Astrocyte of the cerebellum (primary cell): ENCODE results near the gene FCN3.

Experiments
- DNase-seq: peaks from one replicate; pipeline ENCODE4 v3.0.0-alpha.2; 2011; ENCODE audit warnings: low read depth
- H3K4me3 ChIP-seq: 2 replicates; pipeline ENCODE4 v1.5.1; 2011; ENCODE audit warnings: mild to moderate bottlenecking, low read depth, low read length, moderate library complexity
- in situ Hi-C: cut with HindIII; loops from 2 replicates; pipeline ENCODE4 v1.10.0; 2017; ENCODE audit warnings: low sequenced_read_pairs
- TF ChIP-seq, protein P1 (sequence below): IDR thresholded peaks from 2 replicates; pipeline ENCODE4 v1.5.1; 2012; ENCODE audit warnings: low read length, low read depth, moderate library complexity, mild to moderate bottlenecking; ENCODE audit errors: missing control alignments

The FCN3 gene

DNA sequence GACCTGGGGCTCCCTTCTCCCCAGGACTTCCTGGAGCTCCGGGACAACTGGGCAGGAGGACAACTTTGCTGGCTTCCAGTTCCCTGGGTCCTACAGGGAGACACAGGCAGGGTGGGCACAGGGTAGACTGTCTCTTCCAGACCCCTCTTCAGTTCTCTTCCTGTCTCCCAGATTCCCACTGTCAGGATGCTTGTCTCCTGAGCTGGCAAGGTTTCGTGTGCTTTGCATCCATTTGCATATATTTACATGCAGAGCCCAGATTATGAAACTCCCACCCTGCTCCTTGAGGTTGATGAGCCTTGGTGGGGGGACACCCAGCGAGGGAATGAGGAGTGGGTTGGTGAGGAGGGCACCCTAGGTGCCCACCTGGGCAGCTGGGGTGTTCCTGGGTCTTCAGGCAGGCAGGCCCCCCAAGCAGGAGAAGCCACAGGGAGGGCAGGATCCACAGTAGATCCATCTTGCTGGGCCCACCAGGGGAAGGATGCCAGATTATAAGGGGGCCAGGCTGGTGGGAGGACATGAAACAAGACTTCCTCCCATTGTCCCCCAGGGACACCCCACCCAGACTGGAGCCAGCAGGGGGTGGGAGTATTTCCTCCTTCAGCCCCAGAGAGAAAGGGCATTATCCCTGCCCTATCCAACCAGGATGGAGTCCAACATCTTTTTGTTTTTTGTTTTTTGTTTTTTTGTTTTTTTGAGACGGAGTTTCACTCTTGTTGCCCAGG lies at the start of gene FCN3:
FCN3 (minus strand) TSS at position 463 of the 725 bp plus-strand sequence; CDS start at position 457, 6 bp downstream.
- in situ Hi-C loops = no loop called here
- TF ChIP-seq, protein P1, sequence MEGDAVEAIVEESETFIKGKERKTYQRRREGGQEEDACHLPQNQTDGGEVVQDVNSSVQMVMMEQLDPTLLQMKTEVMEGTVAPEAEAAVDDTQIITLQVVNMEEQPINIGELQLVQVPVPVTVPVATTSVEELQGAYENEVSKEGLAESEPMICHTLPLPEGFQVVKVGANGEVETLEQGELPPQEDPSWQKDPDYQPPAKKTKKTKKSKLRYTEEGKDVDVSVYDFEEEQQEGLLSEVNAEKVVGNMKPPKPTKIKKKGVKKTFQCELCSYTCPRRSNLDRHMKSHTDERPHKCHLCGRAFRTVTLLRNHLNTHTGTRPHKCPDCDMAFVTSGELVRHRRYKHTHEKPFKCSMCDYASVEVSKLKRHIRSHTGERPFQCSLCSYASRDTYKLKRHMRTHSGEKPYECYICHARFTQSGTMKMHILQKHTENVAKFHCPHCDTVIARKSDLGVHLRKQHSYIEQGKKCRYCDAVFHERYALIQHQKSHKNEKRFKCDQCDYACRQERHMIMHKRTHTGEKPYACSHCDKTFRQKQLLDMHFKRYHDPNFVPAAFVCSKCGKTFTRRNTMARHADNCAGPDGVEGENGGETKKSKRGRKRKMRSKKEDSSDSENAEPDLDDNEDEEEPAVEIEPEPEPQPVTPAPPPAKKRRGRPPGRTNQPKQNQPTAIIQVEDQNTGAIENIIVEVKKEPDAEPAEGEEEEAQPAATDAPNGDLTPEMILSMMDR = no peak
- no peak for DNase-seq
- H3K4me3 ChIP-seq = no peak within 1 kb of the TSS

- H3K4me3 ChIP-seq = no peak overlapping the region
- in situ Hi-C loops = no loop called here
- TF ChIP-seq, protein P1 = no peak
- DNase-seq = no peak
Observed at GRCh38 chr1:27423709-27424108, 49.1 kb upstream of the FCN3 start.

- peak; percentile 70 for DNase-seq
- in situ Hi-C loops = no loop called here
- TF ChIP-seq, protein P1 = no peak
- H3K4me3 ChIP-seq = no peak overlapping the region
Observed at GRCh38 chr1:27418326-27419185, 43.9 kb upstream of the FCN3 start.

DNA sequence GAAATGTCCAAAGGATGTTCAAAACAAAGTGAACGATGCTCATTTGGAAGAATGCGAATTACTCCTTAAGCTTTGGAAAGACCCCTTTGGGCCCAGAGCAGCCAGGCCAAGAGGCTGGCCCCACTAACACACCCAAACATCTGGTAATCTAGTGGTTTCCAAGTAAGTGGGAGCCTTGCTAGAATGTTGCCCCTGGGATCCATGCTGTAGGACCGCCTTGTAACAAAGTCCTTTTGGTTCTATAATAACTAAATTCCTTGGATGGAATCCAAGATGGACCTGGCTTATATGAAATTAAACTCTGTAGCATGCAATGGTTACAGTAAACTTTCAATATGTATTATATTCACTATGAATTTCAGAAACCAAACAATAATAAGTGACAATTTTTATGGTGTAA lies 43.1 kb upstream of the FCN3 start:
- in situ Hi-C loops = no loop called here
- no peak for DNase-seq
- TF ChIP-seq, protein P1 = no peak
- H3K4me3 ChIP-seq = no peak overlapping the region

- in situ Hi-C loops = no loop called here
- TF ChIP-seq, protein P1 = peak; percentile 75
- DNase-seq = no peak
- H3K4me3 ChIP-seq = no peak overlapping the region
Observed at GRCh38 chr1:27416387-27417111, 41.9 kb upstream of the FCN3 start.

GRCh38 chr1:27414091-27414490 lies 39.5 kb upstream of the FCN3 start:
- in situ Hi-C loops = loop anchor here (5.0 kb wide), 1 partner anchor 203 kb away; no protein-coding TSS in a partner anchor

More at GRCh38 chr1:27414091-27414490, 39.5 kb upstream of the FCN3 start:
- TF ChIP-seq, protein P1 = no peak
- no peak for DNase-seq
- no peak overlapping the region for H3K4me3 ChIP-seq
